HCT116 (cell line): Measurements from ENCODE around the gene ZFR2. TPM values are rescaled to one million over a fixed set of nuclear protein-coding genes. Genes with fewer than 3 reads are reported as not detected.

Experiments
- ATAC-seq: fragments of 200-7000 bp; cut with Tn5 transposase; 2 replicates; pipeline ENCODE4 v1.9.1; 2020; ENCODE audit warnings: mild to moderate bottlenecking, moderate library complexity
- BruUV-seq: library from RNA; stranded (reverse); fragments of 400-500 nt; replicated peaks from 2 replicates; lab custom pipeline; 2021; lab: Mats Ljungman, UMichigan
- CTCF ChIA-PET: fragments of 300-600 bp; sonication (Branson Sonifier 250); formaldehyde crosslinking; loops from one replicate; lab custom pipeline; 2021; ENCODE audit warnings: antibody characterized with exemption; lab: Charles Lee
- POLR2A ChIA-PET: fragments of 300-600, 350-600 bp; sonication (Branson Sonifier 250); formaldehyde crosslinking; loops from one replicate; lab custom pipeline; 2021; ENCODE audit warnings: antibody characterized with exemption; lab: Charles Lee
- RAD21 ChIA-PET, 2 experiments: fragments of 300-600 bp; sonication (Branson Sonifier 250); formaldehyde crosslinking; loops; one replicate each; lab custom pipeline; 2023; ENCODE audit warnings: low total read pairs in 2 of 2; ENCODE audit not compliant: uncharacterized antibody in 2 of 2, unreplicated experiment in 2 of 2, low non-redundant PET in 1 of 2; lab: Charles Lee
- DNase-seq: peaks from one replicate; pipeline ENCODE4 v3.0.0-alpha.2; 2010; ENCODE audit warnings: low read depth, low spot score
- H2AFZ ChIP-seq: fragments of 200-600 bp; shearing (Covaris generic), sonication (generic); 2 replicates; pipeline ENCODE4 v1.6.1; 2017; ENCODE audit warnings: low read depth, mixed run types, mixed read lengths, antibody characterized with exemption, low read length; ENCODE audit not compliant: poor library complexity, severe bottlenecking
- H3K27ac ChIP-seq: 2 replicates; pipeline ENCODE4 v1.5.1; 2012; ENCODE audit warnings: low read depth, low read length
- H3K27me3 ChIP-seq: fragments of 200-600 bp; sonication (generic); 2 replicates; pipeline ENCODE4 v1.6.1; 2016; ENCODE audit warnings: mixed run types, low read length, mixed read lengths; ENCODE audit not compliant: insufficient read depth
- H3K36me3 ChIP-seq, 2 experiments: fragments of 200-500 bp in 1 of 2; fragments of 200-600 bp in 1 of 2; sonication (Bioruptor generic) in 1 of 2; sonication (generic) in 1 of 2; 2 replicates each; pipeline versions ENCODE4 v1.5.1 to v1.6.1; 2014 to 2016; ENCODE audit warnings: low read length in 2 of 2, inconsistent platforms in 1 of 2, mixed read lengths in 1 of 2, mixed run types in 1 of 2; ENCODE audit not compliant: insufficient read depth in 2 of 2, control insufficient read depth in 1 of 2
- H3K4me1 ChIP-seq, 2 experiments: fragments of 200-600 bp in 1 of 2; sonication (generic) in 1 of 2; 2 replicates each; pipeline versions ENCODE4 v1.5.1 to v1.6.1; 2012 to 2017; ENCODE audit warnings: low read length in 2 of 2, inconsistent platforms in 1 of 2, mild to moderate bottlenecking in 1 of 2, mixed read lengths in 1 of 2, mixed run types in 1 of 2, moderate library complexity in 1 of 2; ENCODE audit not compliant: insufficient read depth in 2 of 2, control insufficient read depth in 1 of 2
- H3K4me2 ChIP-seq: fragments of 200-600 bp; sonication (generic); 2 replicates; pipeline ENCODE4 v1.6.1; 2017; ENCODE audit warnings: mixed run types, low read length, mixed read lengths
- H3K4me3 ChIP-seq, 2 experiments: fragments of 200-600 bp in 1 of 2; sonication (generic) in 1 of 2; replicated peaks in 1 of 2; 2 replicates each; pipeline ENCODE4 v1.5.1; 2011 to 2016; ENCODE audit warnings: low read length in 2 of 2, control low read depth in 1 of 2, low read depth in 1 of 2, mild to moderate bottlenecking in 1 of 2, mixed read lengths in 1 of 2, mixed run types in 1 of 2
- H3K79me2 ChIP-seq: fragments of 200-600 bp; sonication (generic); 2 replicates; pipeline ENCODE4 v1.6.1; 2017; ENCODE audit warnings: mild to moderate bottlenecking, mixed run types, low read length, moderate library complexity, mixed read lengths; ENCODE audit not compliant: insufficient read depth
- H3K9ac ChIP-seq: fragments of 200-600 bp; sonication (generic); 2 replicates; pipeline ENCODE4 v1.6.1; 2016; ENCODE audit warnings: low read length, mixed read lengths
- H3K9me2 ChIP-seq: fragments of 200-600 bp; sonication (generic), shearing (Covaris generic); 2 replicates; pipeline ENCODE4 v1.6.1; 2017; ENCODE audit warnings: mixed run types, mild to moderate bottlenecking, moderate library complexity; ENCODE audit not compliant: insufficient read depth
- H3K9me3 ChIP-seq, 2 experiments: fragments of 200-500 bp in 1 of 2; fragments of 200-600 bp in 1 of 2; sonication (Bioruptor generic) in 1 of 2; sonication (generic) in 1 of 2; 2 replicates each; pipeline ENCODE4 v1.6.1; 2014 to 2017; ENCODE audit warnings: low read length in 2 of 2, mixed read lengths in 2 of 2, inconsistent platforms in 1 of 2, low read depth in 1 of 2, mild to moderate bottlenecking in 1 of 2, mixed run types in 1 of 2, moderate library complexity in 1 of 2; ENCODE audit not compliant: control insufficient read depth in 1 of 2, insufficient read depth in 1 of 2
- H4K20me1 ChIP-seq: fragments of 200-600 bp; sonication (generic), shearing (Covaris generic); 2 replicates; pipeline ENCODE4 v1.6.1; 2017; ENCODE audit warnings: mixed run types, mild to moderate bottlenecking, moderate library complexity; ENCODE audit not compliant: insufficient read depth
- ATF3 ChIP-seq: IDR thresholded peaks from 2 replicates; pipeline ENCODE4 v1.6.1; 2012
- CBX3 ChIP-seq: IDR thresholded peaks from 2 replicates; pipeline ENCODE4 v1.6.1; 2012; ENCODE audit warnings: low read depth
- CTCF ChIP-seq, 3 experiments: fragments of 200-600 bp in 1 of 3; sonication (generic) in 1 of 3; IDR thresholded peaks in 2 of 3; conservative IDR thresholded peaks in 1 of 3; 2 replicates each; pipeline ENCODE4 v1.5.1; 2012 to 2017; ENCODE audit warnings: low read depth in 2 of 3, low read length in 2 of 3, antibody characterized with exemption in 1 of 3, borderline replicate concordance in 1 of 3, control low read depth in 1 of 3, mild to moderate bottlenecking in 1 of 3, mixed read lengths in 1 of 3, mixed run types in 1 of 3, moderate library complexity in 1 of 3; ENCODE audit not compliant: insufficient read depth in 1 of 3
- EGR1 ChIP-seq: IDR thresholded peaks from 2 replicates; pipeline ENCODE4 v1.6.1; 2012; ENCODE audit warnings: low read depth
- ELF1 ChIP-seq: IDR thresholded peaks from 2 replicates; pipeline ENCODE4 v1.6.1; 2012; ENCODE audit warnings: low read depth, borderline replicate concordance
- EZH2phosphoT487 ChIP-seq: fragments of 200-600 bp; IDR thresholded peaks from 2 replicates; pipeline ENCODE4 v1.6.1; 2018; ENCODE audit warnings: antibody characterized with exemption, borderline replicate concordance
- FOSL1 ChIP-seq: IDR thresholded peaks from 2 replicates; pipeline ENCODE4 v1.6.1; 2012; ENCODE audit warnings: low read depth
- JUND ChIP-seq: IDR thresholded peaks from 2 replicates; pipeline ENCODE4 v1.6.1; 2012
- MAX ChIP-seq: IDR thresholded peaks from 2 replicates; pipeline ENCODE4 v1.6.1; 2012
- POLR2A ChIP-seq: IDR thresholded peaks from 2 replicates; pipeline ENCODE4 v1.7.0; 2011; ENCODE audit warnings: borderline replicate concordance; ENCODE audit not compliant: insufficient read depth, insufficient read length; ENCODE audit errors: extremely low read depth
- RAD21 ChIP-seq: IDR thresholded peaks from 2 replicates; pipeline ENCODE4 v1.6.1; 2012; ENCODE audit warnings: low read depth, mild to moderate bottlenecking
- REST ChIP-seq: IDR thresholded peaks from 2 replicates; pipeline ENCODE4 v1.6.1; 2012; ENCODE audit warnings: low read depth
- SIN3A ChIP-seq: IDR thresholded peaks from 2 replicates; pipeline ENCODE4 v1.6.1; 2012; ENCODE audit warnings: low read depth
- SP1 ChIP-seq: IDR thresholded peaks from 2 replicates; pipeline ENCODE4 v1.6.1; 2012; ENCODE audit warnings: low read depth
- SRF ChIP-seq: IDR thresholded peaks from 2 replicates; pipeline ENCODE4 v1.6.1; 2012; ENCODE audit warnings: low read depth
- YY1 ChIP-seq: IDR thresholded peaks from 2 replicates; pipeline ENCODE4 v1.6.1; 2011; ENCODE audit warnings: low read length, low read depth, moderate library complexity, mild to moderate bottlenecking; ENCODE audit not compliant: insufficient replicate concordance; ENCODE audit errors: extremely low read depth
- ZBTB33 ChIP-seq: IDR thresholded peaks from 2 replicates; pipeline ENCODE4 v1.6.1; 2011; ENCODE audit warnings: mild to moderate bottlenecking, low read length, moderate library complexity; ENCODE audit not compliant: insufficient replicate concordance; ENCODE audit errors: extremely low read depth
- ZFX ChIP-seq: fragments of 450-650 bp; IDR thresholded peaks from 2 replicates; pipeline ENCODE4 v1.6.1; 2017
- ZNF274 ChIP-seq: fragments of 200-500 bp; sonication (Bioruptor generic); IDR thresholded peaks from 2 replicates; pipeline ENCODE4 v1.6.1; 2014; ENCODE audit warnings: mild to moderate bottlenecking, low read depth, low read length, inconsistent platforms
- intact Hi-C: fragments of 100-400 bp; cut with micrococcal nuclease; formaldehyde crosslinking; loops from 2 replicates; pipeline ENCODE4 v1.10.0; 2022
- total RNA-seq: library from RNA; stranded (reverse); gene quantifications from one replicate; pipeline ENCODE4 v1.2.1, GENCODE V29; 2021; ENCODE audit not compliant: unreplicated experiment

ZFR2 gene
- total RNA-seq, 1 experiment from 2014 or later: 0.34 TPM

- no peak for TF ChIP-seq CTCF (IDR thresholded peaks at IDR 0.05 in 2 of 3, conservative IDR thresholded peaks at IDR 0.05 in 1 of 3; ENCODE audit: borderline replicate concordance in 1 of 3, insufficient read depth in 1 of 3, low read depth in 2 of 3, low read length in 2 of 3)
- TF ChIP-seq, all 23 proteins: peak for 0
Measured at GRCh38 chr19:3782903-3783302, 85.9 kb downstream of the ZFR2 start (continued).

- Histone ChIP-seq H3K79me2 (no peaks in the 10 kb centered on the region), H3K27me3 (no peaks in the 10 kb centered on the region), H3K4me2 (no peak overlapping the region), H2AFZ (no peak overlapping the region), H3K4me1 (no peaks in the 10 kb centered on the region), H4K20me1 (no peaks in the 10 kb centered on the region), H3K36me3 (no peaks in the 10 kb centered on the region), H3K9me3 (peaks cover 9 to 21% of the 10 kb centered on the region in 2 experiments; a peak in 3 of 4 replicates), H3K9ac (no peak overlapping the region), H3K27ac (no peak overlapping the region), H3K4me3 (no peak overlapping the region), H3K9me2 (no peaks in the 10 kb centered on the region)
- TF ChIP-seq MAX (no peak), RAD21 (no peak), SP1 (no peak), JUND (no peak), FOSL1 (no peak), POLR2A (no peak), ZBTB33 (no peak), ATF3 (no peak), SIN3A (no peak), ELF1 (no peak), YY1 (no peak), CBX3 (no peak), ZNF274 (no peak), EZH2phosphoT487 (no peak), SRF (no peak), REST (no peak), ZFX (no peak), EGR1 (no peak)
- DNase-seq (no peak), ATAC-seq (no peak)
- BruUV-seq: no TSS peak
- ChIA-PET CTCF (no interaction called here), RAD21 (no interaction called here), POLR2A (interaction anchor here (1.6 kb wide), 1 partner anchor 20 kb away, joined by 4 read pairs; the partner anchor contains the start of gene MRPL54)
- intact Hi-C loops: no loop called here
Measured at GRCh38 chr19:3782330-3782729, 86.5 kb downstream of the ZFR2 start.
